GM12801 (cell line): ENCODE data around the gene FERMT2.

Experiments
- TF ChIP-seq, protein P1 (sequence below): IDR thresholded peaks from one replicate; pipeline ENCODE4 v1.5.1; 2011; ENCODE audit warnings: control low read depth; ENCODE audit not compliant: insufficient read length; ENCODE audit errors: extremely low read depth

FERMT2 gene

DNA sequence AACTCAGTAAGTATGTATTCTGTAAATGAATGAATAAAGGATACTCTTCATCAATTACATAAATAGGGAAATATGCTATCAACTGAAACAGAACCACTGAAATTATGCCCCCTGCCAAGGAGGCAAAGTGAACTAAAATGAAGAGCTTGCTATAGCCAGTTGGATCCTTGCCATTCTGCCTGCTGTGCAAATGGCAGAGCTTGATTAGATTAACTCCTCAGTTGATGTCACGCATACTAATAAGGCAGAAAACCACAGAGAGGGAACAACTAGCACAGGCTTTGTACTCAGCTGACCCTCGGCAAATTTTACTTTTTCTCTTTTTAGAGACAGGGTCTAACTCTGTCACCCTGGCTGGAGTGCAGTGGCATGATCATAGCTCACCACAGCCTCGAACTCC lies 36.7 kb upstream of the FERMT2 start:
- TF ChIP-seq, protein P1, sequence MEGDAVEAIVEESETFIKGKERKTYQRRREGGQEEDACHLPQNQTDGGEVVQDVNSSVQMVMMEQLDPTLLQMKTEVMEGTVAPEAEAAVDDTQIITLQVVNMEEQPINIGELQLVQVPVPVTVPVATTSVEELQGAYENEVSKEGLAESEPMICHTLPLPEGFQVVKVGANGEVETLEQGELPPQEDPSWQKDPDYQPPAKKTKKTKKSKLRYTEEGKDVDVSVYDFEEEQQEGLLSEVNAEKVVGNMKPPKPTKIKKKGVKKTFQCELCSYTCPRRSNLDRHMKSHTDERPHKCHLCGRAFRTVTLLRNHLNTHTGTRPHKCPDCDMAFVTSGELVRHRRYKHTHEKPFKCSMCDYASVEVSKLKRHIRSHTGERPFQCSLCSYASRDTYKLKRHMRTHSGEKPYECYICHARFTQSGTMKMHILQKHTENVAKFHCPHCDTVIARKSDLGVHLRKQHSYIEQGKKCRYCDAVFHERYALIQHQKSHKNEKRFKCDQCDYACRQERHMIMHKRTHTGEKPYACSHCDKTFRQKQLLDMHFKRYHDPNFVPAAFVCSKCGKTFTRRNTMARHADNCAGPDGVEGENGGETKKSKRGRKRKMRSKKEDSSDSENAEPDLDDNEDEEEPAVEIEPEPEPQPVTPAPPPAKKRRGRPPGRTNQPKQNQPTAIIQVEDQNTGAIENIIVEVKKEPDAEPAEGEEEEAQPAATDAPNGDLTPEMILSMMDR, result no peak

DNA sequence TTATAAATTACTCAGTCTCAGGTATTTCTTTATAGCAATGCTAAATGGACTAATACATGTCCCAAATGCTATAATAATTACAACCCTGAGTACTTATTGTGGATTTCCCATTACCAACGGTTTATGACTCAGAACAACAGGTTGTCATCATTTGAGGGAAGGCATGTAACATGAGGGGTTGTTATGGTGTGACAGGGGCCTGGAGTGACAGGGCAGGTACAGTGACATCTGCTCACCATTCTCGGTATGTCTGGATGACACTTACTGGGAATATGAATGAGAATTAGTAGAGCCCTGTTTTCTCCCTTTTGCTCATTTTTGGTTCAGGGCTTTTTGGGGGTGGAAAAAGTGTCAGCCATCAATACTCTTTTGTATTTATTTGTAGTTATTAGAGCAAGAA lies 36.2 kb upstream of the FERMT2 start:
- TF ChIP-seq, protein P1, result no peak

DNA sequence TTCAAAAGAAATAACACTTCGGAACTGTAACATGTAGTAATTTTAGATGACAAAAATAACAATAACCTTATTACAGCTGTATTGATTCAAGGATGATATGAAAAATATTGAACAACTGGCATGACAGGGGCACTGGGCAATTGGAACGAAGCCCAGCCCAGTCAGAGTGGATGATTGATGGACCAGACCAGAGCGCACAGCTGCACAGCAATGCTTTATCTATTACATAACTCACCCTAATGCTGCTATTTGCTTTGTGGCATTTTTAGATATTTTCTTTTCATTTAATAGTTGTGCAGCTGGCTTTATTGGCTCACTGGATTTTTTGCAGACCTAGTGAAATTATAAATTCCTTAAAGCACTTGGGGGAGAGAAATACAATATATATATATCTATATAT lies 26.9 kb upstream of the FERMT2 start:
- TF ChIP-seq, protein P1, result no peak

DNA sequence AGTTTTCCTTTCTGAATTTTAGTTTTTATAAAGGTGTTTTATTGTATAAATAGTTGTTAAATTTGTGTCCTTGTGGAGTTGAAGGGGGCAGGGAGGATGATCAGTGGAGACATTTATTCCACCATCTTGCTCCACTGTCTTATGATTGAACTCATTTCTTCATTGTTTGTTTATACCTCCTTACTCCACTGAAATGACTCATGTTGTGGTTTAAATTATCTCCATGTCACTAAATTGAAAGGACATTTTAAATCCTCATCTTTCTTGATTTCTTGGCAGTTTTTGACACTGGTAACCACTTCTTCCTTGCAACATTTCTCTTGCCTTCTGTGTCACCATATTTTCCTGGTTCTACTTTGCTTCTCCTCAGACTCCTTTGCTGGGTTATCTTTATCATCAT lies 23.6 kb upstream of the FERMT2 start:
- TF ChIP-seq, protein P1, result no peak

DNA sequence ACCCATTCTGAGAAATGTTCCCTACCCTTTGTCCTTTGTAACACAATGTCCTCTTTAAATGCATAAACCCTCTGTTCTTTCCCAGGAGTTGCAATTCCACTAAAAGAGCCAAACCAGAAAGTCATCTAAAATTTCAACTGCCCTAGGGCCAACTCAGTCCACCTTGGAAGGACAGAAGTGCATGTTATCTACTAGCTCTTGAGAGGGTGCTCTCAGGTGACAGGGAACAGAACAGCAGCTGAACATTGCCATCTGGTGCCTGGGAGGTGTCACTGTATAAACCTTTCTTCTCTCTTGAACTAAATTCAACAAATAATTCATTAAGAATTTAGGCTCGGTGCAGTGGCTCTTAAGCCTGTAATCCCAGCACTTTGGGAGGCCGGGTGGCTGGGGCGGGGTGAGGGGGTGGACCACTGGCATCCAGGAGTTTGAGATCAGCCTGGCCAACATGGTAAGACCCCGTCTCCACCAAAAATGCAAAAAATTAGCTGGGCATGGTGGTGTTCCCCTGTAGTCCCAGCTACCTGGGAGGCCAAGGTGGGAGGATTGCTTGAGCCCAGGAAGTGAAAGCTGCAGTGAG lies 10.3 kb upstream of the FERMT2 start:
- TF ChIP-seq, protein P1, result no peak

DNA sequence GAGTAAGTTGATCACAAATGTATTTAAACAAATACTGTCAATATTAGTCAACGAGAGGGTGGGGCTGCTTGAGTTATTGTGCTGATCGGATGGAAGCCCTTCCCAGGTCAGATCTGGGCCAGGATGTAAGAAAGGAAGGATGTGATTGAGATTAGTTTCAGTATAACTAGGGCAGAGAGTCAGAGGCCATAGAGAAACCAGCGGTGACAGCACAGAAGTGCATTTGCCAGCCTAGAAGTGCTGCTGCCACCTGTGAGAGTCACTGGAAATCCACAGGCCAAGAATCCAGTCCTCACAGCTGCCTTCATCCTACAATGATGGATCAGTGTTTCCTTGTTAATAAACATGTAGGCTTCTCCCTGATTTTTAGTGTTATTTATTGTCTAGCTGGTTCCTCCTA lies 9.8 kb upstream of the FERMT2 start:
- TF ChIP-seq, protein P1, result no peak

DNA sequence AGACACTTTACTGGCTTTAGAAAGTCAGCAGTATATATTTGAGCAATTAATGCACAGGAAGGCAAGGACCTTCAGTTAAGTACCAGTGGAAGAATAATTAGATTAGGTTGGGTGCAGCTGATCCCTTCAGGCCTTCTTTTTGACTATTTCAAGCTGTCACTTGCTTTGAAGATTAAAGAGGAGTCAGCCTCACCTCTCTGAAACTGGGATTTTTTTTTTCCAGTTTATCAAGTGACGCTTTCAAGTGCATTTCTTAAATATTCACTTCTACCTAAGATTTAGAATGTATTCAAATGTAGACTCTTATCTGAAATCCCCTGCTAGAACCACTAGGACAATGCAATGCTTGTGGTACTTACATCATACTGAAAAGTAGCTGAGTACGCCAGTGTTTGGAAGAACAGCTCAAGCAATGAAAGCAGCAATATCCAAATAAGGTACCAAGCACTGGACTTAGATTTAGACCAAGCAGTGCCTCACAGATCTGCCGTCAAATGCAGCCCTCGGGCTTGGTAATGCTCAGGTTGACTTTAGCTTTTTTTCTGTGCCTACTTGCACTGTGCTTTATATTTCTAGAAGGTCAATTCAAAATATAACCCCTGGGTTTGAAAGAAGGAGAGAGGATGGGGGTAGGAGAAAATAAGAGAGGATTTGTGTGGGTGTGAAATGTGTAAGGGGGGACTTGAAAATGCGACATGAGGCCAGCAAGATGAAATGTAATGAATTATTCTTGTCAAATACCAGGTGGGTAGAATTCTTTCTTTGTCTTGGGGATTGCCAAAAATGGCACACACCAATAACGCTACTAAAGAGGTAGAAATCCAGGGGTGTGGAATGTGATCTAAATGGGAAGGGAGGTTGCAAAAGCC lies 3.7 kb upstream of the FERMT2 start:
- TF ChIP-seq, protein P1, result no peak
